Measurements from ENCODE around the gene KDM2A. TPM values are rescaled to one million over a fixed set of nuclear protein-coding genes. Genes with fewer than 3 reads are reported as not detected.

Gene KDM2A
- total and polyA plus RNA-seq, 2 donors (not counting 1 experiment from before 2014, with no cell fraction given) = 132 to 229 TPM

GRCh38 chr11:67118181-67118766 is 789 bp upstream of the KDM2A start:
- H3K27me3 ChIP-seq (replicated peaks in 1 of 4; ENCODE audit: control extremely low read depth in 1 of 4, control insufficient read depth in 3 of 4, insufficient read depth in 4 of 4, low read length in 3 of 4) = no peaks in the 10 kb centered on the region
- peak overlapping the region; percentile 89 for H2AFZ ChIP-seq (ENCODE audit: insufficient read depth, low read depth, low read length, poor library complexity, severe bottlenecking)
- POLR2A ChIA-PET = interaction anchor here (1.1 to 1.4 kb wide), 2 partner anchors 122 to 318 kb away, joined by 3 to 5 read pairs; no protein-coding TSS in a partner anchor
- intact Hi-C loops (cut with micrococcal nuclease) = loop anchor here (2.0 to 10.0 kb wide), 3 partner anchors 49 to 227 kb away; no protein-coding TSS in a partner anchor
- peak overlapping the region in 4 of 5 experiments; percentile 55 to 73 (median 70) for H3K4me3 ChIP-seq (ENCODE audit: control extremely low read depth in 1 of 5, extremely low read depth in 1 of 5, insufficient read depth in 1 of 5, low read depth in 2 of 5, low read length in 4 of 5)
- H3K4me3 Mint-ChIP-seq = peak overlapping the region; percentile 84
- DNase-seq (peak; percentile 75), ATAC-seq (ENCODE audit: low read depth) (peak; percentile 4)
- peak overlapping the region; percentile 79 to 81 for H3K27ac ChIP-seq (ENCODE audit: low read length in 2 of 2)
- H3K27ac Mint-ChIP-seq = peak overlapping the region; percentile 89
- no peaks in the 10 kb centered on the region for H3K9me3 Mint-ChIP-seq (ENCODE audit: insufficient read depth)
- no peaks in the 10 kb centered on the region for H3K27me3 Mint-ChIP-seq
- under 1% methylated on average over 59 of the region's 59 CpGs for WGBS (ENCODE audit: insufficient coverage)
- H3K9me3 ChIP-seq (ENCODE audit: control extremely low read depth in 1 of 3, control insufficient read depth in 2 of 3, insufficient read depth in 1 of 3, low read length in 2 of 3) = no peaks in the 10 kb centered on the region
- peak overlapping the region; percentile 95 for H3K4me2 ChIP-seq (replicated peaks; ENCODE audit: low read depth, low read length, poor library complexity, severe bottlenecking)
- TF ChIP-seq CTCF (IDR thresholded peaks at IDR 0.05) = no peak
- no peak for TF ChIP-seq EZH2 (IDR thresholded peaks at IDR 0.05; ENCODE audit: borderline replicate concordance, insufficient read depth, low read depth, low read length, poor library complexity, severe bottlenecking)
- H3K36me3 ChIP-seq (replicated peaks in 1 of 2; ENCODE audit: control extremely low read depth in 1 of 2, control insufficient read depth in 1 of 2, extremely low read depth in 1 of 2, insufficient read depth in 2 of 2, low read length in 1 of 2) = peaks cover 0 to 1% of the 10 kb centered on the region in 2 experiments
- CTCF ChIA-PET = interaction anchor here (0.8 to 1.6 kb wide), 5 partner anchors 23 to 49 kb away, joined by 3 to 7 read pairs (median 4); no protein-coding TSS in a partner anchor
- H3K9ac ChIP-seq (ENCODE audit: low read length) = peak overlapping the region; percentile 68
- H4K20me1 ChIP-seq (ENCODE audit: control insufficient read depth, insufficient read depth, low read length, poor library complexity, severe bottlenecking) = peaks cover 6% of the 10 kb centered on the region
- peaks cover 38% of the 10 kb centered on the region for H3K4me1 Mint-ChIP-seq
- H3K79me2 ChIP-seq (ENCODE audit: control insufficient read depth, insufficient read depth, low read length) = peaks cover 30% of the 10 kb centered on the region
- peaks cover 16 to 41% of the 10 kb centered on the region in 2 donors for H3K4me1 ChIP-seq (ENCODE audit: control insufficient read depth in 2 of 2, insufficient read depth in 2 of 2, low read length in 2 of 2)

All from B cell (primary cell).